Inflammatory macrophage treated with lipopolysaccharide for 1 hour (primary cell): Measurements from ENCODE around the gene TGFA.
A peak's percentile ranks its signal among the peaks of the same experiment; 100 is the strongest.
"Not testable (repeated sequence)": the region's sequence is repeated elsewhere in the genome, so short reads cannot be mapped to it uniquely, and the experiment has no call there.

Source experiments
- DNase-seq, 2 donors: peaks; one replicate each; pipeline ENCODE4 v3.0.0-alpha.2; 2020 to 2022

The TGFA gene

DNA sequence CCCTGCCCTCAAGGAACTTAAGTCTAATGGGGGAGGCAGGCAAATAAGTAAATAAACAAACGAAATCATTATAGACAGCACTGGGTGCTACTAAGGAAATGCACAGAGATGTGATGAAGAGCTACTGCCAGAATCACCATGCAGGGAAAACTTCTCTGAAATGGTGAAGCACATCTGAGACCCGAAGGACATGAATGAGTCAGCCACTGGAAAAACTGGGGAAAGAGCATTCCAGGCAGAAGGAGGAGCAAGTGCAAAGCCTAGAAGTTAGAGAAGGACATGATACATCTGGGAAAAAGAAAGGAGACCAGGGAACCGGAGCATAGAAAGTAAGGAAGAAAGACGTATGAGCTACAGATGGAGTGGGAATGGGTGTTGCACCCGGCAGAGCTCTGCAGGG, 56.8 kb downstream of the TGFA start:
- no peak for DNase-seq

DNA sequence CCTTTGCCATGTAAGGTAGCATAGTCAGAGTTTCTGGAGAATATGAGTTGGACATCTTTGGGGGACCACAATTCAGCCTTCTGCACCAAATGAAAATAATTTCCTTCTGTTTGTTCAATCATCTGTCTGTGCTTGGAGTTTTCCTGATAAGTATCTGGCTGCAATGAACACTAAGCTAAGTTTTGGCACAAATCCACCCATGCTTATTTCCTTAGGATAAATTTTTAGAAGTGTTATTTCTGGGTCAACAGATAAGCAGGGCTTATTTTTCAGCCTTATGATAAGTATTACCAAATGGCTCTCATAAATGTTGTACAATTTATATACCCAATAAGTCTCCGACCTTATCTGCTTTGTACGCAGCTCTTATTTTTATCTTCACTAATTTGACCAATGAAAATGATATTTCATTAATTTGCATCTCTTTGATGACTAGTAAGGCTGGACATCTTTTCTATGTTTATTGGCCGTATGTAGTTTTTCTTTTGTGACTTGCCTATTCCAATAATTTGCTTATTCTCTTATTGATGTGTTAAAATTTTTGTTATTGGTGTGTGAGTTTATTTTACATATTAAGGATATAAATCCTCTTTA, 59.2 kb downstream of the TGFA start:
- DNase-seq, result no peak

DNA sequence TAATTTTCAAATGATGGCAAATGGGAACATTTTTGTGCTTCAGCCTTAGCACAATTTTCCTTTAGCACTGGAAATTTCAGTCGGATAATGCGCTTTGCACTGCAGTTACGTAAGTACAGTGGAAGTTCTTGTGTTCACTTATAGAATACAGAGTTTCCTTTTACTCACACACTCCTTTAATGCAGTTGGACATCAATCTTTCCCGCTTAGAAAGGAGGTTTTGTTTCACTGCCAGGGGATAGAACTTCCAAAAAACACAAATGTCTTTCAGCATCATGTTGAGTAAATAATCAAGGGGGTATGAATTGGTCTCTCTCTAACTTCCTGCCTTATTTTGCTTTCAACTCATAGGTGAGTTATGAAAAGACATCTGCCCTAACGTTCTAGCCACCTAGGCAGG, 63.2 kb downstream of the TGFA start:
- DNase-seq, result no peak

DNA sequence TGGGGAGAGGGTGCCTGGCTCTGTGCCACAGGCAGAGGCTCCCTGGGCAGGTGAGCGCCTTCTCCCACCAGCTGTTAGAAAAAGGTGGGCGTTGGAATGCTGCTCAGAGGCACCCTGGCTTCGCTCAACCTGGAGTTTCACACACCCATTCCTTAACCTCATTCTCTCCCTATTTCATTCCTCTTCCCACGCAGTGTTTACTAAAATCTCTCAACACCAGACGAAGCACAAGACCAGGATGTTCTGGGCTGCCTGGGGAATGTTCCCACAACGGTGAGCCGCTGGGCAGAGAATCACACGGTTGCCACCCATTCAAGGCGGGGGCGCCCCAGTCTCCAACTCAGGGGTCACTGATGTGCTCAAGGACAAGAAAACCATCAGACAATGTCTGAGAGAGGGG, 64.5 kb downstream of the TGFA start:
- DNase-seq, result no peak

DNA sequence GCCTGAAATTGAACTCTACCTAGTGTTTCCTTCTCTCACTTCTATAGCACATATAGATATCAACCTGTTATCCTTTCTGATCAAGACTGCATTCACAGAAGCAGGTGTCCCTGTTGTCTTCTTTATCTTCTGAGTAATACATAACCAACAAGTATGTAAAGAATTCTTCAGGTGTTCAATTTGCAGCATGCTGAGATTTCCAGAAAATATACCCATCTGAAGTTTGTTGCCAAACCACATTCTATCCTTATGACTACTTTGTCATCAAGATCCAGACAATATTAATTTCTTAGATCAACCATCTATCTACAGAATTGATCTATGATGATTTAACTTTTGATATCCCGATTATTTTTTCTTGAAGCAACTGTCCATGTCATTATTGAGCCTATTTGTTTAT, 69.5 kb downstream of the TGFA start:
- no peak for DNase-seq

DNA sequence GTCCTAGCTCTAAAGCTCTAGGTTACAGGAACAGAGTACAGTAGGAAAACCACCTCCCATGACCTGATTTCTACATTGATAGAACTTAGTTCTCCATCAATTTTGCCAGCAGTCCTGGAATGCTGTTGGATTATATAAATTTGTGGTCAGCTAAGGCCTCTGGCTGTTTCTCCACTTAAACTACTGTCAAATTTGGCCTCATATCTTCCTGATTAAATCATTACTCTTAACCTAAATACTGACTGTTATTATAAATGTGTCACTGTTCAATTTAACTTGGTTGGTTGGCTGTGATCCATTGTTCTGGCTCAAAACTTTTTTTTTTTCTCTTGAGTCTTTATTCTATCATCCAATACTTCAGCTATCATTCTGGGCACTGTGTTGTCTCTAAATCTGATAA, 71.2 kb downstream of the TGFA start:
- no peak for DNase-seq

DNA sequence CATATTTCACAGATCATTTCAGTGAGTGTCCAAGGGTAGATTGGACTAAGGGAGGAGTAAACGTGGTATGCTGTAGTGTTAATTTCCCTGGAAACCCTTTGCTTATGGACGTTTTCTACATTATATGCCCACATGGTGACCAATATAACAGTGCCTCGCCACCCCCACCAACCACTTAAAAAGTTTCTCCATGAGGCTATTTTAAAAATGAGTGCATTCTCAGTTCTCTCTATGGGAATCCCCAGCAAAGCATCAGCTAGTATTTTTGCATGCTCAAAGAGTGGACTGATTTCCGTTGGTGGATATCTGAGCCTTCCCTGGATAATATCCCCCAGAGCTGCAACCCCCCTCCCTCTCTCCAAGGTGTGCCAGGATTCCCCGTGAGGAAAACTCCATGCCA, 73.2 kb downstream of the TGFA start:
- DNase-seq, result peak in 1 of 2 donors; percentile 20

DNA sequence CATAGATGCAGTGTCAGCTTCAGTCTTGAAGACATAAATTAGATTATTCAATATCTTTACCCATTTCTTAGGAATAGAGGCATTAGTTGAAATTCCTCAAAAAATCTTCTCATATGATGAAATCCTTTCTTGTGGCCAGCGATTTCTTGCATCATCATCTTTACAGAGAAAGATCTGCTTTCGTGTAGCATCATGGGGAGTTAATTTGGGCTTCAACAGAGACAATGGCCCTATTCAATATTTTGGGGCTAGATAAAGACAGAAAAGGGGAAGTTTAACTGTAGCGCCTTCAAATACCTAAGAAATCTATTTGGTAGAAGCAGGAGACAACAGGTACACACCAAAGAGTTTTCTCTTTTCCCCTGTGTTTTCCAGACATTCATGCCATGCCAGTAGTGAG, 73.8 kb downstream of the TGFA start:
- peak; percentile 60 to 65 for DNase-seq

DNA sequence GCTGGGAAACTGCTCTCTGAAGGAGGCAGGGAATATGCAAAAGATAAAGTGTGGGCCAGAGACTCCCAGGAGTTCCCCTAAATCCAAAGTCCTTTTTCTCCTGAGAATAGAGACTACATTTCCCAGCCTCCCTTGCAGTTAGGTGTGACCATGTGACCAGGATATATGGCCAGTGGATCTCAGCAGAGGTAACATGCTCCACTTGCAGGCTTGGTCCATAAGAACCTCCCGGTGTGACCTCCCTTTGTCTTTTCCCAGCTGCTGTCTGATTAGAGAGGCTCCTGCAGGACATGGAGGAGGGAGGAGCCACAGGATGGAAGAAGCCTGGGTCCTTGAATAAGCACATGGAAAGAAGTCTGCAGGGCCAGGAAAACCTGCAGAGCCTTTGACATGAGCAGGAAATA, 76.2 kb downstream of the TGFA start:
- DNase-seq, result peak; percentile 34 to 37

DNA sequence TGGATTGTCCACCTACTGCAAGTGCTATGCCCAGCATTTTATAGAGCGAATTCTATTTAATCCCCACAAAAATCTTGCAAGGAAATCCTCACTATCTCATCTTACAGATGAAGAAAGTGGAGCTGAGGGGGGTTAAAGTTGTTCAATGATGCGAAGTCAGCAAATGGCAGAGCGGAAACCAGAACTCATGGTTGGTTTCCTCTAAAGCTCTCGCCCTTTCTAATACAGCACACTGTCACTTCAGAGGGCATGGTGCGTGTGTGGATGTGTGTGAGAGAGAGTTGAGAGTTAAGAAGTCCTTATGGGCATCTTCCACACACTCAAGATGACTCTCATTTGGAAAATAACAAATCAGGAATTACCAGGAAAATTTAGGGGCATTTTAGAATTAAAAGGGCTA, 78.4 kb downstream of the TGFA start:
- no peak for DNase-seq

DNA sequence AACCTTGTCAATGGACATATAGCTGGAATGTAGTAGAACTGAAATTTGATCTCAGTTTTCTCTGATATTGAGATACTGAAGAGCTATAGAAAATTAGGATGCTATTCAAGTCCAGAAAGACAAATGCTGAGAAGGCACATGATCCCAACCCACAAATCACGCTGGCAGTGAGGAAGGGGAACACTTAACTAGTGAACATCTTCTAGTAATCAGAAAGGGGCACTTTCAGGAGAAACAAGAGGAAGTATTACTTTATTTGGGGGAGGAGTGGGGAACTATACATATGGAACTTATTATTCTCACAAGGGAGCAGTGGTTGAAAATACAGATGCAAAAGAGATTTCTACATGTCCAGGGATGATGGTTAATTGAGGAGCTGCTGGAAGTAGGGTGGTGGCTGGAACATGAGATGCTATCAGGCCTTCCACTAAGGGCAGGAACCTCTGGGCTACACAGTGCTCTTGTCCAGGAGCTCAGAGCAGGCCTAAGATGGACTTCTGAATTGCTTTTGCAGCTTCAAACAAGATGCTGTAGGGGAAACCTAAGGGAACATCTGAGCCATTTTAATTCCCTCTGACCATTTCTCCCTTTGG, 79.3 kb downstream of the TGFA start:
- DNase-seq, result peak; percentile 20 to 46

DNA sequence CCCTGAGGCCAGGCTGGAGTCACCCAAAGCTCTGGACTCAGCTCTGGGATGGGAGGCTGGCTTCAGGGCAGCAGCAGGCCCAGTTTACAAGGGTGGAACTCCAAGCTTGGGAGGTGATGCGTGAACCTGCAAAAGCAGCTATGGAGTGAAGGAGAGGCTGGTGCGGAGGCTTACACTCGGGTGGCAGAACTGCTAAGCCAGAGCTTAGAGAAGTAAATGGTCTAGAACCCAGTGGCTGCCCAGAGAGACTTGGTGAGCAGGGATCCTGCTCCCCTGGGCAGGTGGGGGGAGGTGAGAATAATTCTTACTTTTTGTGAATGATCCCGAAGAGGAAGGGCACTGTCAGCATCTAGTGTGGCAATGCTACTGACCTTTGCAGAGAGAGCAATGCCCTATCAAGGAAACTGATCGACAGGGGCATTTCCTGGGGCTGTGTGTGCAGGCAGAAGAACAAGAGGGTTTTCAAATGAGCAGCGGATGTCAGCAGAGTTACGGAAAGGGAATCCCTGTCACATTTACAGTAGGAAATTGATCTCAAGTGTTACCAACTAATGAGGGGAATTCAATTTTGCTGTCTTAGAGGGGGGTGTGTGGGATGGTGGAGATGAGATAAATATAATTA, 80.4 kb downstream of the TGFA start:
- no peak for DNase-seq

DNA sequence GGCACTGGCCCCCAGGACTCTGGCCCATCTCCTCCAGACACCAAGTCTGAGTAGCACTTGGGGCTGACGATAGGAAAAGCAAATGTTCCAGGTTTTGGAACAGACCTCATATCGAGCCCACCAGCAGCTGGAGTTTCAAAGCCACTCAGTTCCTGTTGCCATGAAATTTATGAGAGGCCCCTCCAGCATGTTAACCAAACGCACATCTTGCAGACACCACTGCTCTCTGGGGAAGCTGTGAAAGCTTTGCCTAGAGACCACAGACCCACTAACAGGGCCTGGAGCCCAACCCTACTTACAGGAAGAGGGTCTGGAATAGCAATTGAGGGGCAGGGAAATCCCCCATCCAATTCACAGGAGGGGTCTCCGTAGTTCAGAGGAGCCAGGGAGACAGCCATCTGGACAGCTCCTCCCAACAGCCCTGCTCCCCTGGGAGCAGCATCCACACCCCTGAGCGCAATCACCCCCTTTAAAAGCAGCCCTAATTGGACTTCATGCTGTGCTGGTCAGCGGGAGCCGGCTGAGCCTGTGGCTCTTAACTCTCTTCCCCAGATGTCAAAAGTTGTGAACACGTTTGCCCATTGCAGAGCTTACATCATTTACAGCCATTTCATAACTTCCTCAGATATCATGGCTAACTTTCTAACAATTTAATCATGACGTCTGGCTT, 81.3 kb downstream of the TGFA start:
- peak; percentile 75 to 87 for DNase-seq

DNA sequence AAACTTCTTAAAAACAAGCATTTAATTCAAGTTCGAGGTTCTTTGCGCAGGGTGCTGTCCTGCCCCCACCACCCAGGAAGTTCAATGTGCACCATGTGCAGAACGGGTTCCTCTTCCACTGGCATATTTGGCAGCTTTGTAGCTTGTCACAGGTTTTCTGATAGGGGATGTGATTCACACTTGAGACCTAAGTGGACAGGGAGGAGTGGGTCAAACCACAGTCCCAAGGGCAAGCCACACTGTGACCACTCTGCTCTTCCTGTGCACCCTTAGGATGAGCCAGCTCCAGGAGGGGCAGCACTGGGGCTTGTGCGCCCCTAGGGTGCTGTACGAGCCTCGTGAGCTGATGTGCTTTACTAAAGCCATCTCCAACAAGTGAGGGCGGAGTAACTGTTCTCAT, 82.5 kb downstream of the TGFA start:
- DNase-seq, result no peak

DNA sequence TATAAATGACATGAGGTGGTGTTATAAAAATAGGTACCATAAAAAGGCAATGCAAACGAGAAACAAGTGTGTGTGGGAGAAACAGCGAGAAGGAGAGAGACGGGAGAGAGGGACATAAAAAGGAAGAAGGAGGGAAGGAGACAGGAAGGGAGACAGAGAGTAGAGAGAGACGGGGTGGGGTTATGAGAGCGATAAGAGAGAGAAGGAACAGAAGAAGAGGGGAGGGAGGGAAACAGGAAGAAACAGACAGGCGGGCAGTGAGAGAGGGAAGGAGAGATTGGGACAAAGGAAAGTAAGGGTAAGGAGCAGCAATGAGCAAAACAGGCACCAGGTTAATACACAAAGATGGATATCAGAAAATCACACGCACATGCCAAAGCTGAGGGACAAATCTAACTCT, 83.7 kb downstream of the TGFA start:
- no peak for DNase-seq

DNA sequence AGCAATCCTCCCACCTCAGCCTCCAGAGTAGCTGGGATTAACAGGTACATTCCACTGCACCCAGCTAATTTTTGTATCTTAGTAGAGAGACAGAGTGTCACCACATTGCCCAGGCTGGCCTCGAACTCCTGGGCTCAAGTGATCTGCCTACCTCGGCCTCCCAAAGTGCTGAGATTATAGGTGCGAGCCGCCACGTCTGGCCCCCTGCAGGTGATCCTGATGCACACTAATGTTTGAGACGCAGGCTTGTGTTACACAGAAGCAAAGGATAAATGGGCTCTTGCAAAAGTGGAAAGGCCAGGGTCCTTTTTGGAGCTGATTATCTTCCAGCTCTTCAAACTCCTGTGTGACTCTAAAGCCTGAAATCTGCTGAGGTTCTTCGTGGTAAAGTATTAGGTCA, 84.2 kb downstream of the TGFA start:
- no peak for DNase-seq

DNA sequence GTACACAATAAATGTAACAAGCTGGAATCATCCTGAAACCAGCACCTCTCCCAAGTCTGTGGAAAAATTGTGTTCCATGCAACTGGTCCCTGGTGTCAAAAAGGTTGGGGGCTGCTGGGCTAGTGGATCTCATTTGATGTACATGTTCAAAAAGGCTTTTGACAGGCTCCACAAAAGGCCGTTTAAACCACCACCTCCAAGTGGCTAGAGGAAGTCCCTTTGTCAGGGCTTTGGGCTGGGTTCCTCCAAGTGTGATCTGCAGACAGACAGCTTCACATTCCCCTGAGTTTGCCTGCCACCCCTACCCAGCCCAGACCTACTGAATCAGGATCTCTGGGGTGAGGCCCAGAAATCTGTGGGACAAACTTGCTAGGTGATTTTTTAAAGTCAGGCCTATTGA, 84.7 kb downstream of the TGFA start:
- no peak for DNase-seq

DNA sequence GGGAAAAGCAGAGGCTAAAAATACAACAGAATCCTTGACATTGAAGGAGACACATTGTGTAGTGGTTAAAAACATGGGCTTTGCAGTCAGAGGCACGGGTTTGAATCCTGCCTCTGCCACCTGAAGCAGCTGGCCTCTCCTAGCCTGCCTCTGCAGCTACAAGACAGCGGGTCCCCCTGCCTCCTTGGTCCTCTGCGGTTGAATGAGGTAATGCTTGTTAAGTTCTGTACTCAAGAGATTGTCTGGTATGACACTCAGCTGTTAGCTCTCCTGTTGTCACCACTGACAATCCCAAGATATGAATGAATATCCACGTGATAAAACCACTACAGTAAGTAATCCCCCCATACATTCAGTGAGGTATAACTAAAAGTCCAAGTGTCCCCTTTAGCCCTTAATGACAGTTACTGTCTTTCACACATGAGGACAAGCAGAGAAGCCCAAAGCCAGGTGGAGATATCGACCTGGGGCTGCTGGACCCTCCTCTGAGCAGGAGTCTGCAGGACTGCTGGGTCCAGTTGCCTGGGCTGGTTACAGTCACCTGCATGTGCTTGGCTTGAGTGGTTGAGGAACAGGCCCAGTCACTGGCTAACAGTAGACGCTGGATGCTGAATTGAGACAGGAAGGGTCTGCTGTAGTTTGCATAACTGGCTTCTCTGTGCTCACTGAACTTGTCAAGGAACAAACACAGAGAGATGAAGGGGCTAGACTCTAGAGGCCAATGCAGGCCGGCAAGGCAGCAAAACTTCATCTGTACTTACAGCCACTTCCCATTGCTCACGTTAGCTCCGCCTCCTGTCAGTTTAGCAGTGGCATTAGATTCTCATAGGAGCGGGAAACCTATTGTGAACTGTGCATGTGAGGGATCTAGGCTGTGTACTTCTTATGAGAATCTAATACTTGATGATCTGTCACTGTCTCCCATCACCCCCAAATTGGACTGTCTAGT, 85.5 kb downstream of the TGFA start:
- DNase-seq, result no peak

DNA sequence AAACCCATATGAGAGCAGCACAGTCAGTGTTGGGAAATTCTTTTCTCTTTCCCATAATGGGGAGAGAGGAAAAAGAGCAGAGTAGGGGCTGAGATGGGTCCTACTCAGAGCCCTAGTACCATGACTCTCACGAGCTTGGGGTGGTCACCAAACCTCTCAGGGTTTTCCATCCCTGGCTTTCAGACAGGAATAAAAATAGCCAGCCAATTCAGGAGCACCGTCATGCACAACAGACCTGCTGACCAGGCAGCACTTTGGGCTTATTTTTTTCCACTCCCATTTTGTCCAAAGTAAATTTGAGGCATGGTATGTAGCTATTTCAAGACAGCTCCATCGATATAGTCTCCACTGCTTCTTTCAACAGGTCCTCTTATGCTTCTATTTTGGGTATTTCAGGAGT, 86.4 kb downstream of the TGFA start:
- DNase-seq, result no peak

DNA sequence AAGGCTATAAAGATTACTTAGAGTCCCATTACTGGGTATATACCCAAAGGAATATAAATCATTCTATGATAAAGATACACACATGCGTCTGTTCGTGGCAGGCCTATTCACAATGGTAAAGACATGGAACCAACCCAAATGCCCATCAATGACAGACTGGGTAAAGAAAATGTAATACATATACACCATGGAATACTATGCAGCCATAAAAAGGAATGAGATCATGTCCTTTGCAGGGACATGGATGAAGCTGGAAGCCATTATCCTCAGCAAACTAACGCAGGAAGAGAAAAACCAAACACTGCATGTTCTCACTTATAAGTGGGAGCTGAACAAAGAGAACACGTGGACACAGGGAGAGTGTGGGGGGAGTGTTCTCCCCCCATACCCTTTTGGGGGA, 87.0 kb downstream of the TGFA start:
- not testable (repeated sequence) for DNase-seq

DNA sequence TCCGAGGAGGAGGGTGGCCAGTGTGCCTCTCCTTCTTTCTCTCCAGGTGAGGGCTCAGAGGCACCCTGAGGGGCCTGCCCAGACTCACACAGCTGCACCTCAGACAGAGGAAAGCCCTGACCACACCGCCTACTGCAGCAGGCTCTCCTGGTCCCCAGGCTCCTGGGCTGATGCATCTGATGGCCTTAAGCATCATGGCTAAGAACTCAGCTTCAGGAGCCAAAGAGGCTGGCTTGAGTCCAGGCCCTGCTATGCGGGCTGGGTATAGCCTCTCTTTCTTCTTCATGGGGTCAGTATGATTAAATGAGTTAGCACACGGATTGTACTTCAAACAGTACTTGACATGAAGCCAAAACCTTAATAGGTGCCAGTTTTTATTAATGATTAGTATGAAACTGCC, 89.6 kb downstream of the TGFA start:
- no peak for DNase-seq

DNA sequence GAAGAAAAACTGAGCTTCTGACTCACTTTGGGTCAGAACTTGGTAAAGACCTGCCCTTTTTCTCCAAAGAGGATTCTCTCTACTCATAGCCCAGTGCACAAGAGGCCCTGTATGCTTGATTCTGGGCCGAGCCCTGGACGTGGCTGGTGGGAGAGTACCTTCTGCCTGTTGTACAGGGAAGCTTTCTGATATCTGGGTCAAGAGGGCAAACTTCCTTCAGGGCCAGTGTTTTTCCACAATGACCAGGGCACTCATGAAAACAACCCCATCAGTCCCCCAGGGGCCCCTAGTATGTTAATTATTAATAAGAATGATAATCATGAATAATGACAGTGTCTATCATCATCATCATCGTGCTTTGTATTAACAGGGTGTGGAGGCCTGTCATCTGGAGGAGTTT, 90.0 kb downstream of the TGFA start:
- no peak for DNase-seq
